K562 (cell line): ENCODE data around the gene LDLRAD3. TPM values are rescaled to one million over a fixed set of nuclear protein-coding genes. Genes with fewer than 3 reads are reported as not detected.

Experiments used
- ATAC-seq: fragments of 200-7000 bp; cut with Tn5 transposase; 3 replicates; pipeline ENCODE4 v1.9.1; 2020; ENCODE audit warnings: moderate library complexity
- BruUV-seq: library from RNA; stranded (reverse); fragments of 400-500 nt; replicated peaks from 2 replicates; lab custom pipeline; 2021; lab: Mats Ljungman, UMichigan
- CTCF ChIA-PET: fragments of 300-600 bp; formaldehyde crosslinking; extraction: SDS; loops from one replicate; lab custom pipeline; 2021; ENCODE audit warnings: low intra/inter-chr PET ratio; lab: Yijun Ruan, JAX
- POLR2A ChIA-PET: fragments of 300-600, 350-650 bp; sonication (Branson Sonifier 250); formaldehyde crosslinking; extraction: SDS; loops from one replicate; lab custom pipeline; 2021; ENCODE audit warnings: antibody characterized with exemption, inconsistent platforms; lab: Yijun Ruan, JAX
- DNase-seq, 4 experiments: peaks; one replicate each; pipeline versions ENCODE4 v3.0.0 to v3.0.0-alpha.2; 2011 to 2018; ENCODE audit warnings: low spot score in 3 of 4, mixed read lengths in 3 of 4; ENCODE audit errors: extremely low read depth in 1 of 4
- FAIRE-seq: peaks from 2 replicates; lab custom pipeline; 2011; peaks lifted over from hg19 to GRCh38; lab: Jason Lieb, UNC
- H2AFZ ChIP-seq: 2 replicates; pipeline ENCODE4 v1.6.0; 2011; ENCODE audit warnings: low read depth, low read length, control low read depth, inconsistent platforms
- H3K27ac ChIP-seq: fragments of 200-600 bp; 3 replicates; pipeline ENCODE4 v1.8.0; 2011; ENCODE audit warnings: low read depth, mild to moderate bottlenecking, control low read depth, inconsistent platforms, low read length, moderate library complexity, mixed read lengths; ENCODE audit errors: extremely low read depth
- H3K27me3 ChIP-seq, 2 experiments: fragments of 300-600 bp in 1 of 2; 2 replicates in 1 of 2; 3 replicates in 1 of 2; pipeline versions ENCODE4 v1.6.0 to v1.8.0; 2011; ENCODE audit warnings: inconsistent platforms in 2 of 2, low read length in 2 of 2, mild to moderate bottlenecking in 1 of 2, mixed read lengths in 1 of 2, moderate library complexity in 1 of 2; ENCODE audit not compliant: control insufficient read depth in 2 of 2, insufficient read depth in 2 of 2
- H3K36me3 ChIP-seq: fragments of 300-600 bp; 3 replicates; pipeline ENCODE4 v1.8.0; 2011; ENCODE audit warnings: mild to moderate bottlenecking, low read length, inconsistent platforms; ENCODE audit not compliant: control insufficient read depth, insufficient read depth
- H3K4me1 ChIP-seq, 2 experiments: fragments of 200-600 bp in 1 of 2; replicated peaks in 1 of 2; 2 replicates in 1 of 2; 3 replicates in 1 of 2; pipeline versions ENCODE4 v1.5.1 to v1.8.0; 2011; ENCODE audit warnings: inconsistent platforms in 2 of 2, low read length in 2 of 2, mild to moderate bottlenecking in 1 of 2, mixed read lengths in 1 of 2, moderate library complexity in 1 of 2; ENCODE audit not compliant: control insufficient read depth in 2 of 2, insufficient read depth in 2 of 2
- H3K4me2 ChIP-seq: 2 replicates; pipeline ENCODE4 v1.6.1; 2011; ENCODE audit warnings: low read length, control low read depth, inconsistent platforms, mixed read lengths; ENCODE audit not compliant: insufficient read depth
- H3K4me3 ChIP-seq: fragments of 200-600 bp; sonication (generic), shearing (Covaris generic); 2 replicates; pipeline ENCODE4 v1.5.1; 2016; ENCODE audit warnings: control low read depth, inconsistent platforms
- H3K79me2 ChIP-seq: fragments of 200-600 bp; 3 replicates; pipeline ENCODE4 v1.8.0; 2011; ENCODE audit warnings: low read length, inconsistent platforms; ENCODE audit not compliant: control insufficient read depth, insufficient read depth
- H3K9ac ChIP-seq, 2 experiments: 2 replicates each; pipeline versions ENCODE4 v1.6.0 to v1.6.1; 2011; ENCODE audit warnings: low read depth in 2 of 2, low read length in 2 of 2, control low read depth in 1 of 2, inconsistent platforms in 1 of 2, mild to moderate bottlenecking in 1 of 2, mixed read lengths in 1 of 2; ENCODE audit not compliant: insufficient read depth in 1 of 2
- H3K9me1 ChIP-seq: one replicate; pipeline ENCODE4 v1.6.0; 2011; ENCODE audit warnings: inconsistent platforms, mild to moderate bottlenecking, low read length, moderate library complexity; ENCODE audit not compliant: control insufficient read depth, insufficient read depth
- H3K9me3 ChIP-seq: replicated peaks from 2 replicates; pipeline ENCODE4 v1.5.1; 2011; ENCODE audit warnings: low read depth, low read length, inconsistent platforms; ENCODE audit not compliant: control insufficient read depth, insufficient read depth
- H4K20me1 ChIP-seq: replicated peaks from 2 replicates; pipeline ENCODE4 v1.6.1; 2011; ENCODE audit warnings: low read length, inconsistent platforms, mixed read lengths; ENCODE audit not compliant: control insufficient read depth, insufficient read depth
- ETV1 ChIP-seq: fragments of 450-650 bp; conservative IDR thresholded peaks from 2 replicates; pipeline ENCODE4 v1.6.1; 2016; ENCODE audit warnings: missing genetic modification characterization, control low read depth, low read depth, missing compliant biosample characterization
- FOXM1 ChIP-seq, 2 experiments: fragments of 450-650 bp in 1 of 2; sonication (generic) in 1 of 2; formaldehyde crosslinking in 1 of 2; IDR thresholded peaks; 2 replicates each; pipeline versions ENCODE4 v1.6.1 to v1.9.0; 2017 to 2022; ENCODE audit warnings: low read depth in 2 of 2, mild to moderate bottlenecking in 2 of 2, missing genetic modification reagents in 1 of 2, moderate library complexity in 1 of 2
- POLR2G ChIP-seq: fragments of 200-400 bp; formaldehyde crosslinking; IDR thresholded peaks from 2 replicates; pipeline ENCODE4 v1.6.1; 2017; ENCODE audit warnings: low read depth, mild to moderate bottlenecking, antibody characterized with exemption, low read length, moderate library complexity
- SREBF2 ChIP-seq: sonication (generic); formaldehyde crosslinking; IDR thresholded peaks from 2 replicates; pipeline ENCODE4 v1.4.0; 2020; ENCODE audit warnings: mild to moderate bottlenecking, missing genetic modification reagents
- ZC3H11A ChIP-seq: IDR thresholded peaks from 2 replicates; pipeline ENCODE4 v1.6.1; 2012; ENCODE audit warnings: low read depth, low read length, improper control_type of control experiment
- WGBS: fragments of 100-300 bp; shearing (Covaris generic); methylation state at CpG from one replicate; pipeline ENCODE4 v1.1.6; 2016; ENCODE audit warnings: low coverage, mixed read lengths; ENCODE audit not compliant: insufficient coverage; ENCODE audit errors: missing lambda C conversion rate; 5-methylcytosine and 5-hydroxymethylcytosine counted together
- in situ Hi-C: fragments of 300-500 bp; cut with MboI; formaldehyde crosslinking; loops from 4 replicates; pipeline ENCODE4 v1.15.0; 2018; ENCODE audit warnings: inconsistent platforms, mixed read lengths
- intact Hi-C: fragments of 100-400 bp; cut with micrococcal nuclease; formaldehyde crosslinking; loops from 2 replicates; pipeline ENCODE4 v1.14.2; 2022
- polyA plus RNA-seq, 8 experiments: library from polyadenylated mRNA; depleted of rRNA in 4 of 8; stranded (reverse) in 5 of 8; unstranded in 3 of 8; fragments of >200 nt; fragmentation: Nextera tagmentation in 2 of 8; fragmentation: Illumina TruSeq in 1 of 8; extraction: Ambion mirVana in 2 of 8; extraction: Trizol in 1 of 8; gene quantifications; 2 replicates each; pipeline versions ENCODE4 v1.2.1 to v1.2.3, GENCODE V29; 2011 to 2014; ENCODE audit warnings: inconsistent platforms in 1 of 8, missing spikeins in 1 of 8
- total RNA-seq, 7 experiments: library from RNA; depleted of rRNA in 6 of 7; stranded (reverse); fragments of >200 nt in 6 of 7; fragmentation: Illumina TruSeq in 2 of 7; extraction: Trizol in 2 of 7; gene quantifications; 2 replicates each; pipeline versions ENCODE4 v1.2.1 to v1.2.3, GENCODE V29; 2011 to 2021; ENCODE audit warnings: low replicate concordance in 1 of 7
- TF ChIP-seq, protein P1 (sequence below), 2 experiments: fragments of 450-650 bp; IDR thresholded peaks; 2 replicates each; pipeline ENCODE4 v1.6.1; 2016; ENCODE audit warnings: mild to moderate bottlenecking in 2 of 2, borderline replicate concordance in 1 of 2, low read depth in 1 of 2, moderate library complexity in 1 of 2
- TF ChIP-seq, protein P2 (sequence below): fragments of 250-450 bp; sonication (Bioruptor Pico); IDR thresholded peaks from 2 replicates; pipeline ENCODE4 v1.4.0; 2020

The LDLRAD3 gene
- total and polyA plus RNA-seq, 9 of the 15 experiments (the other 6 are each of a cell fraction or from before 2014, with no cell fraction given) = 0.73 to 7.2 (median 3.5) TPM

DNA sequence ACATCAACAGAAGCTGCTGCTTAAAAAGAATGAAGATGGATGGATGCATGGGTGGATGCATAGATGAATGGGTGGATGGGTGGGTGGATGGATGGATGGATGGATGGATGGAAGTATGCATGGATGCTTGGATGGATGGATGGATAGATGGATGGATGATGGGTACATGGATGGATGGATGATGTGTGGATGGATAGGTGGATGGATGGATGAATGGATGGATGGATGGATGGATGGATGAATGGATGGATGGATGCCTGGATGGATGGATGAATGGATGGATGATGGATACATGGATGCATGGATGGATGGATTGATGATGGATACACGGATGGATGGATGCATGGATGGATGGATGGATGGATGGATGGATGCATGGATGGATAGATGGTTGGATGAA, 110.8 kb downstream of the LDLRAD3 start:
- in situ Hi-C loops (no loop called here), intact Hi-C loops (loop anchor here (5.0 kb wide), 1 partner anchor 73 kb away; no protein-coding TSS in a partner anchor)
- FAIRE-seq = peak; percentile 11
- Histone ChIP-seq H4K20me1 (no peaks in the 10 kb centered on the region), H3K4me3 (no peak overlapping the region), H3K4me1 (peaks cover 0 to 8% of the 10 kb centered on the region in 2 experiments; a peak in 1 of 5 replicates), H3K79me2 (no peaks in the 10 kb centered on the region), H3K9ac (no peak overlapping the region), H3K27me3 (no peaks in the 10 kb centered on the region; a peak in 1 of 5 replicates), H3K9me1 (no peaks in the 10 kb centered on the region), H3K9me3 (no peaks in the 10 kb centered on the region), H3K27ac (no peak overlapping the region), H3K36me3 (no peaks in the 10 kb centered on the region), H2AFZ (no peak overlapping the region), H3K4me2 (no peak overlapping the region)
- CTCF ChIA-PET = no interaction called here
- no TSS peak for BruUV-seq
- POLR2A ChIA-PET = no interaction called here
- WGBS = no CpG with 5 or more reads among the region's 1 CpG
- no peak for DNase-seq
- no peak for ATAC-seq
- TF ChIP-seq POLR2G (no peak), ZC3H11A (no peak), SREBF2 (no peak), ETV1 (tag) (no peak), FOXM1 (IDR thresholded peaks at IDR 0.05; ENCODE audit: low read depth) (no peak), FOXM1 (CRISPR knock-in tag; IDR thresholded peaks at IDR 0.05; ENCODE audit: low read depth) (no peak)
- TF ChIP-seq, protein P1, sequence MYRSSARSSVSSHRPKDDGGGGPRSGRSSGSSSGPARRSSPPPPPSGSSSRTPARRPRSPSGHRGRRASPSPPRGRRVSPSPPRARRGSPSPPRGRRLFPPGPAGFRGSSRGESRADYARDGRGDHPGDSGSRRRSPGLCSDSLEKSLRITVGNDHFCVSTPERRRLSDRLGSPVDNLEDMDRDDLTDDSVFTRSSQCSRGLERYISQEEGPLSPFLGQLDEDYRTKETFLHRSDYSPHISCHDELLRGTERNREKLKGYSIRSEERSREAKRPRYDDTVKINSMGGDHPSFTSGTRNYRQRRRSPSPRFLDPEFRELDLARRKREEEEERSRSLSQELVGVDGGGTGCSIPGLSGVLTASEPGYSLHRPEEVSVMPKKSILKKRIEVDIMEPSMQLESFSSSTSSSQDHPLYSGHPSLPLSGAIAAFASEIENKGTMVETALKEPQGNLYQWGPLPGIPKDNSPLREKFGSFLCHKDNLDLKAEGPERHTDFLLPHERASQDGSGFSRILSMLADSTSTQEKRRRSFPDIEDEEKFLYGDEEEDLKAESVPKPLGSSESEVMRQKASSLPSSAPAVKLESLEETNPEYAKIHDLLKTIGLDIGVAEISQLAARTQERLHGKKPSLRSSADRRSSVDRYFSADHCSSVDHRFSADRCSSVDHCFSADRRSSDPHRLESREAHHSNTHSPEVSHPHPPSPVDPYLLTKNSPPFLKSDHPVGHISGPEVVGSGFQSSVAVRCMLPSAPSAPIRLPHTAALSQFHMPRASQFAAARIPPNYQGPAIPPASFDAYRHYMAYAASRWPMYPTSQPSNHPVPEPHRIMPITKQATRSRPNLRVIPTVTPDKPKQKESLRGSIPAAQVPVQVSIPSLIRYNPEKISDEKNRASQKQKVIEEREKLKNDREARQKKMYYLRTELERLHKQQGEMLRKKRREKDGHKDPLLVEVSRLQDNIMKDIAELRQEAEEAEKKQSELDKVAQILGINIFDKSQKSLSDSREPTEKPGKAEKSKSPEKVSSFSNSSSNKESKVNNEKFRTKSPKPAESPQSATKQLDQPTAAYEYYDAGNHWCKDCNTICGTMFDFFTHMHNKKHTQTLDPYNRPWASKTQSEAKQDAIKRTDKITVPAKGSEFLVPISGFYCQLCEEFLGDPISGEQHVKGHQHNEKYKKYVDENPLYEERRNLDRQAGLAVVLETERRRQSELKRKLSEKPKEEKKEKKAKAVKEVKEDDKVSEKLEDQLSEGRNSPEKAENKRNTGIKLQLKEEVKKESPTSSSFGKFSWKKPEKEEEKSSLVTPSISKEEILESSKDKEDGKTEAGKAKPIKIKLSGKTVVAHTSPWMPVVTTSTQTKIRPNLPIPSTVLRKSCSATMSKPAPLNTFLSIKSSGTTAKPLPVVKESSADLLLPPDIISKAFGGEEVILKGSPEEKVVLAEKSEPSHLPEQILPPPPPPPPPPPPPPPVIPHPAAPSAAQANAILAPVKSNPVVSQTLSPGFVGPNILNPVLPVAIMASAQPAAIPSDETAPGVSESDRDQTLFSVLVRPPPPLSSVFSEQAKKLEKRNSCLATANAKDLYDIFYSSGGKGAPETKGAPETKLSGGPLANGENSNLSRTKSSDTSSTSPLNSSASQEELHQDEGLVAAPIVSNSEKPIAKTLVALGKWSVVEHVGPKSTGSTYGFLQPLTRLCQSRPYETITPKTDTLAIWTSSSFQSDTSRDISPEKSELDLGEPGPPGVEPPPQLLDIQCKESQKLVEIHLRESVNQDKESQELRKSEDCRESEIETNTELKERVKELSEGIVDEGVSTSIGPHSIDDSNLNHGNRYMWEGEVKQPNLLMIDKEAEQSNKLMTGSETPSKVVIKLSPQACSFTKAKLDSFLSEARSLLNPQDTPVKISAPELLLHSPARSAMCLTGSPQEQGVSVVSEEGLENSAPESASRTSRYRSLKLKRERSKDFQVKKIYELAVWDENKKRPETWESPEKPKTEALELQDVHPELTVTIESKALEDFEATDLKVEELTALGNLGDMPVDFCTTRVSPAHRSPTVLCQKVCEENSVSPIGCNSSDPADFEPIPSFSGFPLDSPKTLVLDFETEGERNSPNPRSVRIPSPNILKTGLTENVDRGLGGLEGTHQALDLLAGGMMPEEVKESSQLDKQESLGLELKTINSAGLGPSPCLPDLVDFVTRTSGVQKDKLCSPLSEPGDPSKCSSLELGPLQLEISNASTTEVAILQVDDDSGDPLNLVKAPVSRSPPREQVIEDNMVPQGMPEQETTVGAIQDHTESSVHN (IDR thresholded peaks at IDR 0.05; ENCODE audit: borderline replicate concordance in 1 of 2, low read depth in 1 of 2) = no peak
- TF ChIP-seq, protein P2, sequence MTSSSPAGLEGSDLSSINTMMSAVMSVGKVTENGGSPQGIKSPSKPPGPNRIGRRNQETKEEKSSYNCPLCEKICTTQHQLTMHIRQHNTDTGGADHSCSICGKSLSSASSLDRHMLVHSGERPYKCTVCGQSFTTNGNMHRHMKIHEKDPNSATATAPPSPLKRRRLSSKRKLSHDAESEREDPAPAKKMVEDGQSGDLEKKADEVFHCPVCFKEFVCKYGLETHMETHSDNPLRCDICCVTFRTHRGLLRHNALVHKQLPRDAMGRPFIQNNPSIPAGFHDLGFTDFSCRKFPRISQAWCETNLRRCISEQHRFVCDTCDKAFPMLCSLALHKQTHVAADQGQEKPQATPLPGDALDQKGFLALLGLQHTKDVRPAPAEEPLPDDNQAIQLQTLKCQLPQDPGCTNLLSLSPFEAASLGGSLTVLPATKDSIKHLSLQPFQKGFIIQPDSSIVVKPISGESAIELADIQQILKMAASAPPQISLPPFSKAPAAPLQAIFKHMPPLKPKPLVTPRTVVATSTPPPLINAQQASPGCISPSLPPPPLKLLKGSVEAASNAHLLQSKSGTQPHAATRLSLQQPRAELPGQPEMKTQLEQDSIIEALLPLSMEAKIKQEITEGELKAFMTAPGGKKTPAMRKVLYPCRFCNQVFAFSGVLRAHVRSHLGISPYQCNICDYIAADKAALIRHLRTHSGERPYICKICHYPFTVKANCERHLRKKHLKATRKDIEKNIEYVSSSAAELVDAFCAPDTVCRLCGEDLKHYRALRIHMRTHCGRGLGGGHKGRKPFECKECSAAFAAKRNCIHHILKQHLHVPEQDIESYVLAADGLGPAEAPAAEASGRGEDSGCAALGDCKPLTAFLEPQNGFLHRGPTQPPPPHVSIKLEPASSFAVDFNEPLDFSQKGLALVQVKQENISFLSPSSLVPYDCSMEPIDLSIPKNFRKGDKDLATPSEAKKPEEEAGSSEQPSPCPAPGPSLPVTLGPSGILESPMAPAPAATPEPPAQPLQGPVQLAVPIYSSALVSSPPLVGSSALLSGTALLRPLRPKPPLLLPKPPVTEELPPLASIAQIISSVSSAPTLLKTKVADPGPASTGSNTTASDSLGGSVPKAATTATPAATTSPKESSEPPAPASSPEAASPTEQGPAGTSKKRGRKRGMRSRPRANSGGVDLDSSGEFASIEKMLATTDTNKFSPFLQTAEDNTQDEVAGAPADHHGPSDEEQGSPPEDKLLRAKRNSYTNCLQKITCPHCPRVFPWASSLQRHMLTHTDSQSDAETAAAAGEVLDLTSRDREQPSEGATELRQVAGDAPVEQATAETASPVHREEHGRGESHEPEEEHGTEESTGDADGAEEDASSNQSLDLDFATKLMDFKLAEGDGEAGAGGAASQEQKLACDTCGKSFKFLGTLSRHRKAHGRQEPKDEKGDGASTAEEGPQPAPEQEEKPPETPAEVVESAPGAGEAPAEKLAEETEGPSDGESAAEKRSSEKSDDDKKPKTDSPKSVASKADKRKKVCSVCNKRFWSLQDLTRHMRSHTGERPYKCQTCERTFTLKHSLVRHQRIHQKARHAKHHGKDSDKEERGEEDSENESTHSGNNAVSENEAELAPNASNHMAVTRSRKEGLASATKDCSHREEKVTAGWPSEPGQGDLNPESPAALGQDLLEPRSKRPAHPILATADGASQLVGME = no peak
